DMS 273 (cell line): Measurements from ENCODE around the gene SLC27A1.
A peak's percentile ranks its signal among the peaks of the same experiment; 100 is the strongest.

Source experiments
- DNase-seq: peaks from one replicate; lab custom pipeline; 2025; ENCODE audit not compliant: unreplicated experiment; lab: John Stamatoyannopoulos, UW

Gene SLC27A1

GRCh38 chr19:17470068-17470841 lies at the start of gene SLC27A1:
Gene SLC27A1 (plus strand): TSS chr19:17470524. CDS start chr19:17470541, 17 bp downstream.
- peak; percentile 100 for DNase-seq

- DNase-seq = no peak
Measured at GRCh38 chr19:17421942-17422341, 48.4 kb upstream of the SLC27A1 start.

- DNase-seq = no peak
Measured at GRCh38 chr19:17423429-17424208, 46.7 kb upstream of the SLC27A1 start.

- DNase-seq = peak; percentile 82
Measured at GRCh38 chr19:17424743-17425365, 45.5 kb upstream of the SLC27A1 start.

- DNase-seq = no peak
Measured at GRCh38 chr19:17429641-17430113, 40.6 kb upstream of the SLC27A1 start.

- no peak for DNase-seq
Measured at GRCh38 chr19:17431417-17431816, 38.9 kb upstream of the SLC27A1 start.

GRCh38 chr19:17435218-17435617 lies 35.1 kb upstream of the SLC27A1 start:
- DNase-seq = no peak

GRCh38 chr19:17436094-17436873 lies 34.0 kb upstream of the SLC27A1 start:
- DNase-seq = no peak

GRCh38 chr19:17436874-17437267 lies 33.5 kb upstream of the SLC27A1 start:
- no peak for DNase-seq

- peak; percentile 77 for DNase-seq
Measured at GRCh38 chr19:17441241-17442021, 28.9 kb upstream of the SLC27A1 start.

GRCh38 chr19:17445526-17446165 lies 24.7 kb upstream of the SLC27A1 start:
- no peak for DNase-seq

GRCh38 chr19:17447704-17448130 lies 22.6 kb upstream of the SLC27A1 start:
- DNase-seq = no peak

GRCh38 chr19:17448131-17448967 lies 22.0 kb upstream of the SLC27A1 start, which contains the start of gene TMEM221:
Gene TMEM221 (minus strand): TSS chr19:17448668. CDS start chr19:17448462, 206 bp downstream.
- DNase-seq = peak; percentile 80

- no peak for DNase-seq
Measured at GRCh38 chr19:17450264-17451075, 19.9 kb upstream of the SLC27A1 start.

- DNase-seq = no peak
Measured at GRCh38 chr19:17451820-17452219, 18.5 kb upstream of the SLC27A1 start.

- peak; percentile 53 for DNase-seq
Measured at GRCh38 chr19:17454576-17455071, 15.7 kb upstream of the SLC27A1 start.

- DNase-seq = peak; percentile 52
Measured at GRCh38 chr19:17455308-17456123, 14.8 kb upstream of the SLC27A1 start.
